ENCODE results near the gene NPHS1. TPM values are rescaled to one million over a fixed set of nuclear protein-coding genes. Genes with fewer than 3 reads are reported as not detected.
A peak's percentile ranks its signal among the peaks of the same experiment; 100 is the strongest.

The NPHS1 gene
- total RNA-seq, 3 donors from 2014 or later = 0.15 TPM; not detected in 2

GRCh38 chr19:35869327-35870123 is 17.2 kb upstream of the NPHS1 start:
- Histone ChIP-seq H3K4me1 (peaks cover 6 to 13% of the 10 kb centered on the region in 2 donors), H3K4me3 (peak overlapping the region in 2 of 3 donors; percentile 54 to 65), H3K9me3 (no peaks in the 10 kb centered on the region), H3K27ac (no peak overlapping the region), H3K27me3 (peaks cover 3 to 10% of the 10 kb centered on the region in 2 donors), H3K36me3 (no peaks in the 10 kb centered on the region)
- peak in 1 of 2 donors; percentile 42 for DNase-seq (ENCODE audit: low spot score in 2 of 2)
- TF ChIP-seq CTCF (IDR thresholded peaks at IDR 0.05) = no peak
- TF ChIP-seq POLR2A (IDR thresholded peaks at IDR 0.05) = no peak
- intact Hi-C loops (cut with DNase I; ENCODE audit: low total_unique reads) = loop anchor here (10.0 kb wide), 1 partner anchor 1645 kb away; no protein-coding TSS in a partner anchor

GRCh38 chr19:35868823-35869326 is 16.6 kb upstream of the NPHS1 start:
- Histone ChIP-seq H3K27me3 (peaks cover 3 to 10% of the 10 kb centered on the region in 2 donors), H3K4me3 (peak overlapping the region; percentile 34 to 65 (median 54)), H3K4me1 (peaks cover 6 to 13% of the 10 kb centered on the region in 2 donors), H3K9me3 (no peaks in the 10 kb centered on the region), H3K36me3 (no peaks in the 10 kb centered on the region), H3K27ac (no peak overlapping the region)
- TF ChIP-seq POLR2AphosphoS5 (IDR thresholded peaks at IDR 0.05) = no peak
- no peak for TF ChIP-seq CTCF (IDR thresholded peaks at IDR 0.05)
- no peak for DNase-seq (ENCODE audit: low spot score in 2 of 2)
- intact Hi-C loops (cut with DNase I; ENCODE audit: low total_unique reads) = no loop called here

GRCh38 chr19:35868172-35868822 is 16.0 kb upstream of the NPHS1 start, which contains the start of gene APLP1:
Gene APLP1, plus strand, starts transcription at chr19:35868574. Its CDS starts 63 bp downstream, at chr19:35868637.
- Histone ChIP-seq H3K36me3 (no peaks in the 10 kb centered on the region), H3K4me3 (peak within 1 kb of the TSS; percentile 34 to 65 (median 54)), H3K9me3 (no peaks in the 10 kb centered on the region), H3K27me3 (peaks cover 3 to 10% of the 10 kb centered on the region in 2 donors), H3K4me1 (peaks cover 6 to 13% of the 10 kb centered on the region in 2 donors), H3K27ac (no peak within 1 kb of the TSS)
- TF ChIP-seq POLR2AphosphoS5 (IDR thresholded peaks at IDR 0.05) (no peak), CTCF (IDR thresholded peaks at IDR 0.05) (no peak), POLR2A (IDR thresholded peaks at IDR 0.05) (no peak)
- intact Hi-C loops (cut with DNase I; ENCODE audit: low total_unique reads) = no loop called here
- DNase-seq (ENCODE audit: low spot score in 2 of 2) = peak; percentile 57 to 61

- Histone ChIP-seq H3K36me3 (no peaks in the 10 kb centered on the region), H3K4me1 (no peaks in the 10 kb centered on the region), H3K9me3 (peaks cover 0 to 4% of the 10 kb centered on the region in 2 donors), H3K27ac (no peak overlapping the region), H3K27me3 (peaks cover 0 to 26% of the 10 kb centered on the region in 2 donors), H3K4me3 (no peak overlapping the region)
- no peak for DNase-seq (ENCODE audit: low spot score in 2 of 2)
- no peak for TF ChIP-seq POLR2A (IDR thresholded peaks at IDR 0.05)
- no peak for TF ChIP-seq CTCF (IDR thresholded peaks at IDR 0.05)
- TF ChIP-seq POLR2AphosphoS5 (IDR thresholded peaks at IDR 0.05) = no peak
- intact Hi-C loops (cut with DNase I; ENCODE audit: low total_unique reads) = no loop called here
These were observed 10.7 kb upstream of the NPHS1 start for GRCh38 chr19:35863018-35863417.

GRCh38 chr19:35862528-35862927 is 10.2 kb upstream of the NPHS1 start:
- H3K27me3 ChIP-seq = peaks cover 0 to 26% of the 10 kb centered on the region in 2 donors

More at GRCh38 chr19:35862528-35862927, 10.2 kb upstream of the NPHS1 start:
- peaks cover 0 to 4% of the 10 kb centered on the region in 2 donors for H3K9me3 ChIP-seq
- H3K4me1 ChIP-seq = no peaks in the 10 kb centered on the region
- DNase-seq (ENCODE audit: low spot score in 2 of 2) = no peak
- no peaks in the 10 kb centered on the region for H3K36me3 ChIP-seq
- intact Hi-C loops (cut with DNase I; ENCODE audit: low total_unique reads) = no loop called here
- H3K27ac ChIP-seq = no peak overlapping the region
- no peak overlapping the region for H3K4me3 ChIP-seq
- no peak for TF ChIP-seq POLR2A (IDR thresholded peaks at IDR 0.05)
- no peak for TF ChIP-seq CTCF (IDR thresholded peaks at IDR 0.05)
- no peak for TF ChIP-seq POLR2AphosphoS5 (IDR thresholded peaks at IDR 0.05)

All from breast epithelium (tissue), 4 donors.